Adrenal gland (tissue), 5 donors: Measurements from ENCODE around the gene ARHGAP22.

Experiments used
- CTCF ChIP-seq, 6 experiments: fragments of 450-650 bp in 4 of 6; fragments of 200-600 bp in 2 of 6; sonication (generic) in 1 of 6; IDR thresholded peaks; 1 replicate in 5 of 6; 2 replicates in 1 of 6; pipeline versions ENCODE4 v1.5.1 to v1.8.0; 2016 to 2021; ENCODE audit warnings: antibody characterized with exemption in 6 of 6, mild to moderate bottlenecking in 2 of 6, moderate library complexity in 1 of 6
- POLR2A ChIP-seq, 2 donors: fragments of 450-650 bp; IDR thresholded peaks; one replicate each; pipeline ENCODE4 v1.6.1; 2017; ENCODE audit warnings: antibody characterized with exemption in 2 of 2, mild to moderate bottlenecking in 2 of 2, moderate library complexity in 1 of 2
- donor health status: DM: no; HTN: no; CAD: no.

DNA sequence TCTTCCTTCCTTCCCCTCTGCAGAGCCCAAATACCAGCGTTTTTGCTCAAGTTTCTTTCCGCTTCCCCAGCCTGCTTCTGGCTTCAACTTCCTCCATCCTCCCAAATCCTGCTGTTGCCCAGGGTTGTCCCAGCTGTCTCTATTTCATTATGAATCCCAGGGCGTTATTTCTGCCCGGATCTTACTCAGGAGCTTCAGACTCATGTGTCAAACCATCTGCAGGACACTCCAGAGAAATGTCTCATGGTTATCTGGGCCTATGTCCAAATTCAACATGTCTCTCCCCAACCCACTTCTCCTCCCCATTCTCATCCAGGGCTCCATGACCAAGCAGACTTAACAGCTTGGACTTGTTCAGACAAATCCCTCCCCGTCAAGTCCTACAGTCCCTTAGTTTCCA is 15.6 kb downstream of the ARHGAP22 start:
- TF ChIP-seq CTCF (IDR thresholded peaks at IDR 0.05) (no peak), POLR2A (IDR thresholded peaks at IDR 0.05) (no peak)
